Measurements from ENCODE around the gene EFNA5.

- TF ChIP-seq POLR2A (IDR thresholded peaks at IDR 0.05) (no peak), CTCF (IDR thresholded peaks at IDR 0.05) (no peak)
Measured at GRCh38 chr5:107468276-107468675, 202.5 kb downstream of the EFNA5 start.

All from uterus (tissue), 2 donors.